ENCODE measurements around the gene TXNDC2.
"Not testable (repeated sequence)": the region's sequence is repeated elsewhere in the genome, so short reads cannot be mapped to it uniquely, and the experiment has no call there.

The TXNDC2 gene

GRCh38 chr18:9887992-9888391 is 2.2 kb downstream of the TXNDC2 start:
- FAIRE-seq: no peak

DNA sequence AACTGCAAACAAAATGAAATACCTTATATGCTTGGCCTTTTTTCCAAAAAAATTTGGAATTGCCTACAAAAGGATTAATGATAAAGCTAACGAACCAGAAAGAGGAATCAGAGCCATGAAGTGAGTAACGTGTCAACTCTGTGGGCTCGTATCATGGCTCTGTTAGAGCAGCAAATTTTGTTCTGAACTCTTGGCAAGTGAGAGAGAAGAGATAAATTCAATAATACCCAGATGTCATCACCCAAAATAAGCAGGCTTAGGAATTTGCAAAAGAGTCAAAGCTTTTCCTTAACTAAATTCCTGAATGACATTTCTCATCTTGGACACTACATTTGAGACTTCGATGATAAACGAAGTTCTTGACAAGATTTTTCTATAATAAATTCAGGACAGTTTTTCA is 4.4 kb downstream of the TXNDC2 start:
- FAIRE-seq: no peak

DNA sequence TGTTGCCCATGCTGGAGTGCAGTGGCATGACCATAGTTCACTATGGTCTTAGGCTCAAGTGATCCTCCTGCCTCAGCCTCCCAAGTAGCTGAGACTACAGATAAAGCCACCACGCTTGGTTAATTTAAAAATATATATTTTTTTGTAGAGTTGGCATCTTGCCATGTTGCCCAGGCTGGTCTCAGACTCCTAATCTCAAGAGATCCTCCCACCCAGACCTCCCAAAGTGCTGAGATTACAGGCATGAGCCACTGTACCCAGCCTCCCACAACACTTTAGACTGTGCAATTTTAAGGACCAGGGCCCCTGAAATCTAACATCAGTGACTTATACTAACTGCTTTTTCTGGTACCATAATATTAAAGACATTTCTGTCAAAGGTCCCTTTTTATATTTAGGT is 5.2 kb downstream of the TXNDC2 start:
- no peak for FAIRE-seq

GRCh38 chr18:9891515-9891914 is 5.7 kb downstream of the TXNDC2 start:
- not testable (repeated sequence) for FAIRE-seq

GRCh38 chr18:9894454-9895068 is 8.8 kb downstream of the TXNDC2 start:
- FAIRE-seq: no peak

GRCh38 chr18:9897129-9897528 is 11.4 kb downstream of the TXNDC2 start:
- no peak for FAIRE-seq

DNA sequence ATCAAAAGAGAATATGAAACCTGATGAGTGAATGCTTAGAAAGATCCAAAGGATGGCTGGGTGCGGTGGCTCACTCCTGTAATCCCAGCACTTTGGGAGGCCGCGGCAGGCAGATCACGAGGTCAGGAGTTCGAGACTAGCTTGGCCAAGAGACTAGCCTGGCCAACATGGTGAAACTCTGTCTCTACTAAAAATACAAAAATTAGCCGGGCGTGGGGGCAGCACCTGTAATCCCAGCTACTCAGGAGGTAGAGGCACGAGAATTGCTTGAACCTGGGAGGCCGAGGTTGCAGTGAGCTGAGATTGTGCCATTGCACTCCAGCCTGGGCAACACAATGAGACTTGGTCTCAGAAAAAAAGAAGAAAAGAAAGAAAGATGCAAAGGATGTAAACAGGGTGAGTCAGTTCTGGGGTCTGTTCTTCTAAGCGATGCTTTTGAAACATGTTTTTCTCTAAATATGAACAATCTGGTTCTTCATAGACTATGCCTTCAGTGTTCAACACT is 12.1 kb downstream of the TXNDC2 start:
- FAIRE-seq: not testable (repeated sequence)

GRCh38 chr18:9898792-9899549 is 13.2 kb downstream of the TXNDC2 start:
- FAIRE-seq: no peak

DNA sequence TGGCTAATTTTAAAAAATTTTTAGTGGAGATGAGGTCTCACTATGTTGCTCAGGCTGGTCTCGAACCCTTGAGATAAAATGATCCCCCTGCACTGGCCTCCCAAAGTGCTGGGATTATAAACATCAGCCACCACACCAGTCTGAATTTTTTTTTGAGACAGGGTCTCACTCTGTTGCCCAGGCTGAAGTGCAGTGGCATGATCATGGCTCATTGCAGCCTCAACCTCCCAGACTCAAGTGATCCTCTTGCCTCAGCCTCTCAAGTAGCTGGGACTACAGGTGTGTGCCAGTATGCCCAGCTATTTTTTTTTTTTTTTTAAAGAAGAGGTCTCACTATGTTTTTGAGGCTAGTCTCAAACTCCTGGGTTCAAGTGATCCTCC is 13.8 kb downstream of the TXNDC2 start:
- FAIRE-seq: not testable (repeated sequence)

DNA sequence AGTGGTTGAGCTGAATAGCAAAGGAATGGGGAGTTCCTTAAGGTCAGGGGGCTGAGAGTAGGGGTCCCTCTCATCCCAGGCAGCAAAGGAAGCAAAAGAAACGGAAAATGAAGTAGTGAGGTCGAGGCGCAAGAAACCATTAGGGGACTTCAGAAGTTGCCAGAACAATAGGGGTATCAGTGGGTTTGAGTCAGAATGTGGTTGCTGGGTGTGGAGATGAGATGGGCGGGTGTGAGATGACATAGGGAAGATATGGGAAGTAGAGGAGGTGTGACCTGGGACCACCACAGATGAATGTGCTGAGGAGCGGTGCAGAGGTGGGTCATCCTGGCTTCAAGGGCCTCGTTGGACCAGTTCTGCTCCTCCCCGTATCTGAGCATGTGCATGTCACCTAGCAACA is 14.9 kb downstream of the TXNDC2 start:
- no peak for FAIRE-seq

GRCh38 chr18:9901377-9901776 is 15.6 kb downstream of the TXNDC2 start:
- FAIRE-seq: no peak

- FAIRE-seq: not testable (repeated sequence)
Observed at GRCh38 chr18:9902264-9902663, 16.5 kb downstream of the TXNDC2 start.

- no peak for FAIRE-seq
Observed at GRCh38 chr18:9902832-9903231, 17.1 kb downstream of the TXNDC2 start.

- no peak for FAIRE-seq
Observed at GRCh38 chr18:9905401-9905922, 19.7 kb downstream of the TXNDC2 start.

DNA sequence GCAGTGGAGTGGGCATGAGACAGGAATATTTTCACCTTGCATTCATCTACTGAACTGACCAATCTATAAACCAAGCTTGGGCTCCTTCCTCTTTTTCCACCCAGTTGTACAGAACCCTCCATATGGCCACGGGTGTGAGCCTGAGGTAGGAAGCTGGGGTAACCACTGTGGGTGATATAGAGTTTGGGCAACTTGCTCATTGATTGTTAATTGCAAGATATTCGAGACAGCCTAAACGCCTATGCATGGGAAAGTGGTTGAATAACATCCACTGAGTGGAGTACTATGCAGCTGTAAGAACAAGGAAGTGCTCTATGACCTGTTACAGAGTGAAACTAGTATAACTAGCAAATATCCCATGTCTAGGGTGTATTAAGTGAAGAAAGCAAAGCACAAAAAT is 20.7 kb downstream of the TXNDC2 start:
- FAIRE-seq: no peak

DNA sequence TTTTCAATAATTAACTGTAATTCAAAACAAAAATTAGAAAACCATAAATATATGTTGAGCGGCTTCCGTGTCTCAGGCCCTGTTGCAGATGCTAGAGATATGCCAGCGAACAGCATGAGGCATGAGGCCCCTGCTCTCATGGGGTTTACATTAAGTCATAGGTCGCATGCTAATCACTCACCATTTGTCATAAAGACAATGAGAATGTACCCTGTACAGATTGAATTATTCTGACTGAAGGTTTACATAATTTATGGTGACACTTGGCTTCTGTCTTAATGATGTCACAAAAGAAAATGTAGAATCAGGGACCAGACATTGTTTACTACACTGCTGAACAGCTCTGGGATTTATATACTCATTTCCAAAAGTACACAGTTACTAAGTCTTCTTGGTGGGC is 22.1 kb downstream of the TXNDC2 start:
- no peak for FAIRE-seq

GRCh38 chr18:9910071-9910470 is 24.3 kb downstream of the TXNDC2 start:
- FAIRE-seq: no peak

DNA sequence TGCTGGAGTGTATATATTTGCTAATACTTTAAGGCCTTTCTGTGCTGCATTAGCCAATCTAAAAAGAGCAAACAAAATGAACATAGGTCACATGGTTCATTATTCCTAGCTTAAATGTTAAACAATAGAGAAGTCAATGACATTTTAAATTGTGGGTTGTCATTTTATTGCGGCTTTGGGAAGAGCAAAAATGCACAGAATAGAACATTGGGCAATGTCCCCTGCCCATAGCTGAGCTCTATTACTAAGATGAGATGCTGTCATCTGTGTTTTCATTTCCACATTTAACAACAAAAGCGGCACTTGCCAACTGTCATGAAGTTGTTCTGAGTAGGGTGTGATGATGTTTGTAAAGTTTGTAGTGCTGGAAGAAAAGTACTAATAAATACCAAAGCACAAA is 24.9 kb downstream of the TXNDC2 start:
- FAIRE-seq: no peak

DNA sequence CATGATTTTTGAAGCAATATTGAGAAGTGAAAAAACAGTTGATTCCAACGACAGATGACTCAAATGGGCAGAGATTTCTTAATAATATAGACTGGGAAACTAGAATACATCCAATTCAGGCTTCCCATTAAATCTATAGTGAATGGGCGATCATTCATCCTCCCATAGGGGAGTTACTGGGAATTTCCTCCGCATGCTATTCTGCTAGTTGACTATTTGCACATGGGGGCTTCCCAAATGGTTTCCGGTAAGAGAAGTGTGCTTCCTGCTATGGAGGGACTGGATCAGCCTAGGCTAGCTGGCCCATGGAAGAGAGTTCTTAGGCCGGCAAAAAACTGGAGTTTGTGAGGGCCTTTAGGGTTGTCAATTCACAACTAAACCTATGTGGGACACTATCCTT is 25.5 kb downstream of the TXNDC2 start:
- no peak for FAIRE-seq

- FAIRE-seq: not testable (repeated sequence)
Observed at GRCh38 chr18:9912285-9912684, 26.5 kb downstream of the TXNDC2 start.

DNA sequence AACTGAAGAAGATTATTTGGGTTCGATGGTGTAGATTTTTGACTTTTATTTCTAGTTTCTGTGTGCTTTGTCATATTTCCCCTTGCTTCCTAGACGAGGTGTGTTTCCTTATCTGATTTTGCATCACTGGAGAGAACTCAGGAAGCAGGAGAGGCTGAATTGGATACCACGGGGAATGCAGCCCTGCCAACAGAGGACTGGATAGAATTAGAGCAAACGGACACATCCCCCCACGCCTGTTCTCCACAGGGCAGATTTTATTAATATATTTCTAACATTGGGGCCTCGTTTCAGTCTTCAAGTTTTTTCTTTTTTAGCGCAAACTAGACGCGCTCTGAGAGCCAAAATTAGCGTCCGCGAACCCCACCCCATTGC is 27.4 kb downstream of the TXNDC2 start:
- no peak for FAIRE-seq

DNA sequence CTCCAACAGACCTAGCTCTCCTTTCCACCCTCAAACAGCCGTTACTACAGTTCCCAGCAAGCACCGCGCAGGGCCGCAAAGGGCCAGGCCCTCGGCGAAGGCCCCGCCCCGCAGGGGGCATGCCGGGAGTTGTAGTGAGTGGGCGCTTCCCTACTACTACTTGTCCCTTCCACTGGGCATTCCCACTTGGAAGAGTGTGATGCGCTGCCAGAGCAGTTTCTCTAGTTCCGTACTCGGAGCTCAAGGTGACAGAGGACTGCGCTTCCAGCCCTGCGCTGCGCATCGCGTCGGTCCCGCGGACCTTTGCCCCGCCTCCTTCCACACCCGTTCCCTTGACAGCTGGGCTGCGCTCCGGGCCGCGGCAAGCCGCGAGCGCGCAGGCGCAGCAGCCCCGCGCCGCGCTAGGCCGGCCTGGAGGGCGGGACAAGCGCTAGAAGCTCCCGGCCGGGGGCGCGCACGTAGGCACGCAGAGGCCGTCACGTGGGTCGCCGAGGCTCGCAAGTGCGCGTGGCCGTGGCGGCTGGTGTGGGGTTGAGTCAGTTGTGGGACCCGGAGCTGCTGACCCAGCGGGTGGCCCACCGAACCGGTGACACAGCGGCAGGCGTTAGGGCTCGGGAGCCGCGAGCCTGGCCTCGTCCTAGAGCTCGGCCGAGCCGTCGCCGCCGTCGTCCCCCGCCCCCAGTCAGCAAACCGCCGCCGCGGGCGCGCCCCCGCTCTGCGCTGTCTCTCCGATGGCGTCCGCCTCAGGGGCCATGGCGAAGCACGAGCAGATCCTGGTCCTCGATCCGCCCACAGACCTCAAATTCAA is 28.0 kb downstream of the TXNDC2 start, which contains the start of gene VAPA:
VAPA (plus strand) TSS at position 491 of the 808 bp plus-strand sequence; CDS start at position 732, 241 bp downstream.
- FAIRE-seq: no peak

DNA sequence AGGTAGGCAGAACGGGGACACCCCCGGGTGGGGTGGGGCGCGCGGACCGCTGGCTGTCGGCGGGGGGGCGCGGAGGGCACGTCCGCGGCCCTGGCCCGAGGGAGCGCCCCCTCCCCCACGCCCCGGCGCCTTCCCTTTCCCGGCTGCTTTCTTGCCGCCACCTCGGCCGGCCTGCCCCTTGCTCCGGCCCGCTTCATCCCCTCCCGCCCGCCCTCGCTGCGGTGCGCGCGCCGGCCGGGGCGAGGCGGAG is 28.5 kb downstream of the TXNDC2 start:
- FAIRE-seq: no peak

Measured in TTC549 (cell line).